CD4-positive, alpha-beta T cell treated with Interleukin-12 subunit alpha and Interleukin-12 subunit beta, for 1 hour (primary cell): ENCODE data around the gene TOM1L2.
A peak's percentile ranks its signal among the peaks of the same experiment; 100 is the strongest.

ENCODE experiments used
- DNase-seq: peaks from one replicate; pipeline ENCODE4 v3.0.0-alpha.2; 2020

The TOM1L2 gene

GRCh38 chr17:17994271-17995069, 22.3 kb upstream of the TOM1L2 start:
- DNase-seq: peak; percentile 10

- DNase-seq: no peak
These were observed 21.7 kb upstream of the TOM1L2 start for GRCh38 chr17:17993852-17994251.

- DNase-seq: no peak
These were observed 21.2 kb upstream of the TOM1L2 start for GRCh38 chr17:17993366-17993765.

GRCh38 chr17:17990282-17990681, 18.1 kb upstream of the TOM1L2 start:
- DNase-seq: no peak

- DNase-seq: no peak
These were observed 17.4 kb upstream of the TOM1L2 start for GRCh38 chr17:17989618-17990017.

- no peak for DNase-seq
These were observed 16.9 kb upstream of the TOM1L2 start for GRCh38 chr17:17989081-17989480.

- DNase-seq: no peak
These were observed 16.3 kb upstream of the TOM1L2 start for GRCh38 chr17:17988427-17988945.

GRCh38 chr17:17987901-17988300, 15.7 kb upstream of the TOM1L2 start:
- DNase-seq: no peak

GRCh38 chr17:17987187-17987896, 15.1 kb upstream of the TOM1L2 start:
- DNase-seq: no peak

GRCh38 chr17:17985555-17985954, 13.4 kb upstream of the TOM1L2 start:
- no peak for DNase-seq

- DNase-seq: no peak
These were observed 13.0 kb upstream of the TOM1L2 start for GRCh38 chr17:17985153-17985552.

- DNase-seq: no peak
These were observed 11.6 kb upstream of the TOM1L2 start for GRCh38 chr17:17983776-17984175.

GRCh38 chr17:17983376-17983775, 11.2 kb upstream of the TOM1L2 start:
- no peak for DNase-seq

- no peak for DNase-seq
These were observed 10.6 kb upstream of the TOM1L2 start for GRCh38 chr17:17982801-17983200.

- no peak for DNase-seq
These were observed 9.1 kb upstream of the TOM1L2 start for GRCh38 chr17:17981330-17981729.

GRCh38 chr17:17979778-17980177, 7.6 kb upstream of the TOM1L2 start:
- DNase-seq: no peak

- DNase-seq: no peak
These were observed 6.6 kb upstream of the TOM1L2 start for GRCh38 chr17:17978481-17979424.

- DNase-seq: no peak
These were observed 4.9 kb upstream of the TOM1L2 start for GRCh38 chr17:17976931-17977570.

- DNase-seq: no peak
These were observed 3.2 kb upstream of the TOM1L2 start for GRCh38 chr17:17975436-17975835.

- no peak for DNase-seq
These were observed 703 bp upstream of the TOM1L2 start for GRCh38 chr17:17972952-17973254.

- no peak for DNase-seq
These were observed 622 bp downstream of the TOM1L2 start for GRCh38 chr17:17971431-17972125.
